PC-3 (cell line): ENCODE measurements around the gene IL11.
"Not testable (repeated sequence)": the region's sequence is repeated elsewhere in the genome, so short reads cannot be mapped to it uniquely, and the experiment has no call there.

ENCODE experiments used
- EZH2phosphoT487 ChIP-seq: fragments of 300-600 bp; sonication (generic); IDR thresholded peaks from 2 replicates; pipeline ENCODE4 v1.6.1; 2018; ENCODE audit warnings: mild to moderate bottlenecking, antibody characterized with exemption, low read length, borderline replicate concordance
- TF ChIP-seq, protein P1 (sequence below): fragments of 300-600 bp; sonication (generic); conservative IDR thresholded peaks from 2 replicates; pipeline ENCODE4 v1.5.1; 2017; ENCODE audit warnings: antibody characterized with exemption, low read depth, mild to moderate bottlenecking, low read length

GRCh38 chr19:55328774-55329318, 41.4 kb downstream of the IL11 start:
- TF ChIP-seq, protein P1, sequence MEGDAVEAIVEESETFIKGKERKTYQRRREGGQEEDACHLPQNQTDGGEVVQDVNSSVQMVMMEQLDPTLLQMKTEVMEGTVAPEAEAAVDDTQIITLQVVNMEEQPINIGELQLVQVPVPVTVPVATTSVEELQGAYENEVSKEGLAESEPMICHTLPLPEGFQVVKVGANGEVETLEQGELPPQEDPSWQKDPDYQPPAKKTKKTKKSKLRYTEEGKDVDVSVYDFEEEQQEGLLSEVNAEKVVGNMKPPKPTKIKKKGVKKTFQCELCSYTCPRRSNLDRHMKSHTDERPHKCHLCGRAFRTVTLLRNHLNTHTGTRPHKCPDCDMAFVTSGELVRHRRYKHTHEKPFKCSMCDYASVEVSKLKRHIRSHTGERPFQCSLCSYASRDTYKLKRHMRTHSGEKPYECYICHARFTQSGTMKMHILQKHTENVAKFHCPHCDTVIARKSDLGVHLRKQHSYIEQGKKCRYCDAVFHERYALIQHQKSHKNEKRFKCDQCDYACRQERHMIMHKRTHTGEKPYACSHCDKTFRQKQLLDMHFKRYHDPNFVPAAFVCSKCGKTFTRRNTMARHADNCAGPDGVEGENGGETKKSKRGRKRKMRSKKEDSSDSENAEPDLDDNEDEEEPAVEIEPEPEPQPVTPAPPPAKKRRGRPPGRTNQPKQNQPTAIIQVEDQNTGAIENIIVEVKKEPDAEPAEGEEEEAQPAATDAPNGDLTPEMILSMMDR, result not testable (repeated sequence)
- TF ChIP-seq EZH2phosphoT487, result not testable (repeated sequence)
